COLO668 (cell line): ENCODE results near the gene OGFOD1.
A peak's percentile ranks its signal among the peaks of the same experiment; 100 is the strongest.
"Not testable (repeated sequence)": the region's sequence is repeated elsewhere in the genome, so short reads cannot be mapped to it uniquely, and the experiment has no call there.

Source experiments
- DNase-seq: peaks from one replicate; lab custom pipeline; 2025; ENCODE audit not compliant: unreplicated experiment; lab: John Stamatoyannopoulos, UW

Gene OGFOD1

DNA sequence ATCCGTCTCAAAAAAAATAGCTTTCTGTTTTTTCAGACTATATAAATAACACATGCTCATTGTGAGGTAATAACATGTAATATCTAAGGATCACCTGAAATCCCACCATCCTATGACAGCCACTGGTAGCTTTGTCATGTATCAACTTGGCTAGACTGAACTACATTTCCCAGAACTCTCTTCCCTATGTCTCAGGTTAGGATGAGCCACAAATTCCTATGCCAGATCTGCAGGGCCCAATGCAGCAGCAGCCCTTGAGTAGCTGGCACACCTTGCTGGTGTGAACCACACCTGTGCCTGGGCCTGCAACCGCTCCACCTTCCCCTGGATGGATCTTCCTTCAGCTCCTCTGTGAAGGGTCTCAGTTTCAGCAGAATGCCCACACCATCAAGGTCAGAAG is 28.1 kb downstream of the OGFOD1 start:
- DNase-seq, result no peak

DNA sequence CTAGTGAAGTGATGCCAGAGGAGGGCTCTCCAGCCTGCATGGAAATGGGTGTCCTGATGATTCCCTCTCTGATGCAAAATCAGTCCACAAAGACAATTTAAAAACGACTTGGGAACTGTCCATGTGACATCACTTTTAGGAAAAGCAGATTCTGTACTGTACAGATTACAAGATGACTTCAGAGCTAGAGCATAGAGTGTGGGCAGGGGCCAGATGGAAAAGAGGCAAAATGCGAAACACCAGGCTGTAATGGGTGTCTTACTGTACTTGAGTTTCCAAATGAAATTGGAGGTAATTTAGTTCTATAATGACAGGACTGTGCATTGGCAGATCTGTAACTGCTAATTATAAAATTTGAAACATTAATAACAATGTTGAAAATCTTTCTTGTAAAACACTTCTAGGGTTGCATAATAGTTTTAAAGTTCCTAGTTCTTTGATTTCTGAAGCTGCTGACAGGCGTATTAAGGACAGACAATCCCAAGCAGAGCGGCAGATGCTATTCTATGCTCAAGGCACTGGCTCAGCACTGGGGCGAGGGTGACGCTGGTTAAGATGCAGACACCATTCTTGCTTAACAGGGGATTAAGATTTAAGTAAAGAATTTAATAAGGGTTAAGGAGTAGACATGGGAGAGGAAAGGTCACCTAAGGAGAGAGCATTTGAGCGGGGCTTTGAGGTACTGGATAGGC is 29.6 kb downstream of the OGFOD1 start:
- DNase-seq, result no peak

DNA sequence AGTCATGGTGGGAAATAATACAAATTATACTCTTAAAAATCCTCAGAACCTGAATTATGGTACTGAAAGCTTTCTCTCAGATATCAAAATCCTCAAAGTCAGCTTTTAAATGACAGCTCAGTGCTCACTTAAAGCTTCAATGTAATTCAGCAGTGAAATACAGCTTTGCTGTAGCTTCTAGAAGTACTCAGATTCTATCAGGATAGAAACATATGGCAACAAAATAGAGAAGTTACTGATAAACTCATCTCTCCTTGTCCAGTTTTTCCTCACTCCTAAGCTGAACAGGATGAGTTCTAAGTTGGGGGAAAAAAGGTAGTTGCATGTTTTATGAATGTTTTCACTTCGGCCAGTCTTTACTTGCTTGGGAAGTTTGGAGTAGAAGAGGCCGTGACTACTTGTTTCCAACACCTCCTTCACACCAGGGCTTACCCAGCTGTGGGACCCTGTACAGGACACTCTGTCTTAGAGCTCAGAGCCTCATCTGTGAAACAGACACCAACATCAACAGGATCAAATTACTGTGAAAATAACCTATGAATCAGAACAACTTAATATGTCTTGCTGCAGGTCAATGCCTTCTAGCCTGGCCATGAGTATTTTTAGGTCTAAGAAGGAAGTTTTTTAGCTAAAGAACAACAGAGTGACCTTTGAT is 30.2 kb downstream of the OGFOD1 start:
- DNase-seq, result no peak

DNA sequence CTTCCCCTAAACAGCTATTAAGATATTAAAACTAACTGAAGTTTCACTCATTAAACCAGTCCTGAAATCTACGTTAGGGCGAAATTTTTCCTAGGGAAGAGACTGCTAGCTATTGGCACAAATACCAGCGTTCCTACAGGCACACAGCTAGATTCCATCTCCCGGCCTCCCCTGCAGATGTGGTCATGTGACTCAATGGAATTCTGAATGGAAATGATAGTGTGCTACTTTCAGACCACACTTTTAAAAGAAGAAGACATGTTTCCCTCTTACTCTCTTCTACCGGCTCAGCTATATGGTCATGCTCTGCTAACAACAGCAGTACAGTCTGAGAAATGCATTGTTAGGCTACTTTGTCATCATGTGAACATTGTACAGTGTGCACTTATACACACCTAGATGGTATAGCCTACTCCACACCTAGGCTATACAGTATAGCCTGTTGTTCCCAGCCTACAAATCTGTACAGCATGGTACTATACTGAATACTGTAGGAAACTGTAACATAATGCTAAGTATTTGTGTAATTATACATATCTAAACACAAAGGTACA is 31.4 kb downstream of the OGFOD1 start:
- no peak for DNase-seq

DNA sequence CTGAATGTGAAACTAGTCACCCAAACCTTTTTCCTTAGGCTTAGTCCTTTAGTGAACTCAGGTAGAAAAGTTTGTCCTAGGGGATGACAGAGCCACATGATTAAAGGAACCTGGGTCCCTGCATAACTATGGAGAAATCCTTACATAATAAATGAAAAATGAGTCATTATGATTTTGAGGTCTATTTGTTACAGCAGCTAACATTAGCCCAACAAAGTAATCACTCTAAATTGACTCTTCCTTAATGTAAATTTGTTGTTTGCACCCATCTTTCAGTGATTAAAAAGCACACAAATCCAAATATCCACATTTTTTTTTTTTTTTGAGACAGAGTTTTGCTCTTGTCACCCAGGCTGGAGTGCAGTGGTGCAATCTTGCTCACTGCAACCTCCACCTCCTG is 32.0 kb downstream of the OGFOD1 start:
- DNase-seq, result no peak

DNA sequence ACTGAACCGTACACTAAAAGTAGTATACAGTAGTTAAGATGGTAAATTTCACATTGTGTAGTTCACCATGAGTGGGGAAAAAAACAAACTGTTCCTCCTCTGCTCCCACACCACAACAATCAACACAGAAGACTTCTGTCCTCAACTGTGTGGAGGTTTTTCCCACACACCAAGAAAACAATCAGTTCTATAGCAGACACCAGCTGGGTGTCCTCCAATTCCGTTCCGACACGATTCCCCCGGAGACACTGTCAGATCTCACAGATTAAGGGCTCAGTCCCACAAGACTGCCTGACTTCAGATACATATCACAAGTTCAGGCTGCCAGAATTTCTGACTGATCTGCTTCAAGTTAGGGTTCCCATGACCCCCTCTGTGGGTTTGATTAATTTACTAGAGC is 36.7 kb downstream of the OGFOD1 start:
- DNase-seq, result no peak

DNA sequence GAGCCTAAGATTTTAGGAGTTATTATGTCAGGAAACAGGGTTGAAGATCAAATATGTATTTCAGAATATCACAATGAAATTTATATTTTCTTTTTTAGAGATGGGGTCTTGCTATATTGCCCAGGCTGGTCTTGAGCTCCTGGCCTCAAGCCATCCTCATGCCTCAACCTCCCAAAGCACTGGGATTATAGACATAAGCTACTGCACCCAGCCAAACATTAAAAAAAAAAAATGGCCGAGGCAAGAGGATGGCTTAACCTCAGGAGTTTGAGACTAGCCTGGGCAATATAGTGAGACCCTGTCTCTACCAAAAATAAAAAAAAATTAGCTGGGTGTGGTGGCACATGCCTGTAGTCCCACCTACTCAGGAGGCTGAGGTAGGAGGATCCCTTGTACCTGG is 37.5 kb downstream of the OGFOD1 start:
- DNase-seq, result not testable (repeated sequence)

DNA sequence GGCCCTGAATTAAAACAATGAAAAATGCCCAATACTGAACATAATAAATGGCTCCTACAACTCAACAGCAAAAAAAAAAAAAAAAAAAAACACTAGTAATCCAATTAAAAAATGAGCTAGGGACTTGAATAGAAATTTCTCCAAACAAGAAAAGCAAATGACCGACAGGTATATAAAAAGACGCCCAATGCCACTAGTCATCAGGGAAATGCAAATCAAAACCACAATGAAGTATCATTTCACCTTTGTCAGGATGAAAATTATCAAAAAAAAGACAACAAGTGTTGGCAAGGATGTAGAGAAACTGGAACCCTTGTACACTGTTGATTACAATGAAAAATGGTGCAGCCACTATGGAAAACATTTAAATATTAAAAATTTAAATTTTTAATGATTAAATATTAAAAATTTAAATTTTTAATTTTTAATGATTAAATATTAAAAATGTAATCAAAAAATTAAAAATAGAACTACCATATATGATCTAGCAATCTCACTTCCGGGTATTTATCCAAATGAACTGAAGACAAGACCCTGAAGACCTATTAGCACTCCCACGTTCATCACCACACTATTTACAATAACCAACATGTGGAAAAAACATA is 40.4 kb downstream of the OGFOD1 start:
- no peak for DNase-seq

DNA sequence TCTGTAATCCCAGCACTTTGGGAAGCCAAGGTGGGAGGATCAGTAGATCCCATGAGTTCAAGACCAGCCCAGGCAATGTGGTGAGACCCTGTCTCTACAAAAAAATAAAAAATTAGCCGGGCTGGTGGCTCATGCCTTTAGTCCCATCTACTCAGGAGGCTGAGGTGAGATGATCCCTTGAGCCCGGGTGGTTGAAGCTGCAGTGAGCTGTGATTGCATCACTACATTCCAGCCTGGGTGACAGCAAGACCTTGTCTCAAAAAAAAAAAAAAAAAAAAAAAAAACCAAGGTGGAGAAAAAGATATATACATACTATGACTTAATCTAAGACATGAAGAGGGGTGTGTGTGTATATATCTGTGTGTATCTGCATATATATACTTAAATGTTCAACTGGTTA is 41.8 kb downstream of the OGFOD1 start:
- DNase-seq, result no peak

DNA sequence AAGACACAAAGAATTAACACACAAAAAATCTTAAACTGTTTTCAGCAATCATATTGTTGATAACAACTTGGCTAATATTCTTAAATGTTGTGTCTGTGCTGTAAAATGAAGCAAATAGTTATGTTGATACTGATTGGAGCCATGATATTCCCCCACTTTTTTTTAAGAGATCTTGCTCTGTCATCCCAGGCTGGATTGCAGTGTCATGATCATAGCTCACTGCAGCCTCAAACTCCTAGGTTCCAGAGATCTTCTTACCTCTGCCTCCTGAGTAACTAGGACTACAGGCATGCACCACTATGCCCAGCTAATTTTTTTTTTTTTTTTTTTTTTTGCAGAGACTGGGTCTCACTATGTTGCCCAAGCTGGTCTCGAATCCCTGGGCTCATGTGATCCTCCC is 42.5 kb downstream of the OGFOD1 start:
- no peak for DNase-seq

DNA sequence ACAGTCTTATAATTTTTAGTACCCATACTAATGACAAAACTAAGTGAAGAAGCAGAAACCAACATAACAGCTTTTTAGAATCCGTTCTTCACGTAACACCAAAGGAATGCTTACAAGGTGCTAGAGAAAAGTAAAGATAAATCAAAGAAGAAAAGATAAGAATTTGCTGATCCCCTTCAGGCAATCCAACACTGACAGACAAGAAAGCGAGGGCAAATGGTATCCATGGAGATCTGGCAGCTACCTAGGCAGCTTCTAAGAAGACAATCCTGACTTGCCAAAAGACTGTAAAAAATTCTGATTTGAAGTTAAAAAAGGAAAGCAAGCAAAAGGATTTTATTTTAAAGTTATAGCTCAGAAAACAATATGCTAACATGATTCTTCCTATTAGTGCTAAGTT is 53.8 kb downstream of the OGFOD1 start:
- DNase-seq, result no peak

DNA sequence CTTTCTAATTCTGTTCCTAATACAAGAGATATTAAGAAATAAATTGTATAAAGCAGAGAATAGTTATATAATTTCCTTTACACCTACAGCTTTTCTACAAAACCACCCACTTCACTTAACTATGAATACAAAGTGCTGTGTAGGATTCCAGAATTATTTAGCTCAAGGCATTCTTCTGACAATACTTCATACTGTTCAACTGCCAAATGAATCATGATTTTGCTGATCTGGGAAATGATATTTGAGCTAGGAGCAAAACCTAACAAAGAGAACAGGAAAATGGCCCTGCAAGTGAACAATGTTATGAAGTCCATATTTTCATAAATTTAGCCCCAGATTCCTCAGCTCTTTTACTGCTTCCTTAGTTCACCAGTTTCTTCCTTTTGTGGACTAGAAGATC is 55.6 kb downstream of the OGFOD1 start:
- no peak for DNase-seq

DNA sequence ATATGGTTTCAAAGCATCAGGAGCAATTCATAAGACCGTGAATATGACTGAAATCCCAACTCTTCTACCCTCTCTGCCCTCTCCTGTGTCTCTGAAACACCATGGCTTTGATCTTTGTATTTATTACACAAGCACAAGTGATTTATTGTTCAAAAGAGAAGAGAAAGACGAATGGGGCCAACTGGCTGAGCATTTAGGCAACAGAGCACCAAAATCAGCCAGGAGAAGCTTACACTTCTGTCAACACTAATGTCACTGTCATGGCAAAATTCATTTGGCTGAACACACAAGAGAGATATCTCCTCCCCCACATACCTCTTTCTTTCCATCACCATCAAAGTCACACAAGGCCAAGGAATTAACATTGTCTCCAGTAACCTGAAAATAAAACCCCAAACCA is 59.2 kb downstream of the OGFOD1 start:
- DNase-seq, result no peak

DNA sequence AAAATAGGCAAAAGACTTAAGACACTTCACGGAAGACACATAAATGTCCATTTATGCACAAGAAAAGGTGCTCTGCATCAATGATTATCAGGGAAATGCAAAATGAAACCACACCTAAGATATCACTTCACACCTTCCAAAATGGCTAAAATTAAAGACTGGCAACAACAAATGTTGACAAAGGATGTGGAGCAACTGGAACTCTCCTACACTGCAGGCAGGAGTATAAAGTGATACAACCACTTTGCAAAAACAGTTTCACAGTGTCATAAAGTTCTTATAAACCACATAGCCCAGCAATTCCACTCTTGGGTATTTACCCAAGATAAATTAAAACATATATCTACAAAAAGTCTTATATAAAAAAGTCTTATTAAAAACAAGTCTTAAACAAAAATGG is 60.7 kb downstream of the OGFOD1 start:
- DNase-seq, result no peak

DNA sequence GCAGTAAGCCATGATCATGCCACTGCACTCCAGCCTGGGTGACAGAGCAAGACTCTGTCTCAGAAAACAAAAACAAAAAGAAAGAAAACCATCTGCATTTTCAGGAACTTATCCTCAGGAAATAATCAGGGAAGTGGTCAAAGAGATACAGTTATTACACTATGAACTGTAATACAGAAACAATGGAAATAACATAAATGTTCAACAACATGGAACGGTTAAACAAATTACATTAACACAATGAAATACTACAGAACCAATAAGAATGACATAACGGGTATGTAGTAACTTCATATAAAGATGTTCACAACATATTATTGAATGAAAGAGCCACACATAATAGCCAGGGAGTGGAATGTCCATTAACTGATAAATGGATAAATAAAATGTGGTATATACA is 61.7 kb downstream of the OGFOD1 start:
- DNase-seq, result no peak

DNA sequence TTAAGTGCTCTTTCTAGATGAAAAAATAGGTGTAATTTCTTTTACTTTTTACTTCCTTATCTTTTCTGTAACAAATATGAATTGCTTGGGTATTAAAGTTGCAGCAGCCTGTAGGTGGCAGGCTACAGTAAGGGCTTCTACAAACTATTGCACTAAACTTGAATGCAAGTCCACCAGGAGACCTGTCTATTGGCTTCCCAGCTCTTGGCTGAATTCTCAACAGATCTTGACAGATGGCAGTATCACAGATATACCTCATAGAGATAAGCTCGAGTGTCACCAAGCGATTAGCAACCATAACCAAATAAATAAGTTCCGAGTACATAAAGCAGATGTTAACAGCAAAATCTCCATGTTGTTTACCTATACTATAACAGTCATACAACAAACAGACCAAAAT is 62.6 kb downstream of the OGFOD1 start:
- DNase-seq, result peak; percentile 12

DNA sequence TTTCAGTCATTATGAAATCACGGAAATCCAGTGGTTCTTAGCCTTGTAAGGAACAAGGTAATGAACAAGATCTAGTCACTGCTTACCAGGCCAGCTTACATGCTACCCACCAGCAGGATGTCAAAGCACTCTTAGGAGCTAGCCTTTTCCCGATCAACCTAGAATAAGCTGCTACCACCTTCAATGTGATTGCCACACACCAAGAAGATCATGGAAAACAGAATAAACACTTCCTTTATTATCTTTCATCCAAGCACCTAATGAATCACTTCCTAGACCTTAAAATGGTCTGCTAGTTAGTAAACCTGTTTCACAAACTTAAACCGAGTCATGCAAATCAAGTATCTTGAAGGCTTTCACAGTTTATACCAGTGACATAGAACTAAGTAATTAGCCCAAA is 63.5 kb downstream of the OGFOD1 start:
- no peak for DNase-seq

DNA sequence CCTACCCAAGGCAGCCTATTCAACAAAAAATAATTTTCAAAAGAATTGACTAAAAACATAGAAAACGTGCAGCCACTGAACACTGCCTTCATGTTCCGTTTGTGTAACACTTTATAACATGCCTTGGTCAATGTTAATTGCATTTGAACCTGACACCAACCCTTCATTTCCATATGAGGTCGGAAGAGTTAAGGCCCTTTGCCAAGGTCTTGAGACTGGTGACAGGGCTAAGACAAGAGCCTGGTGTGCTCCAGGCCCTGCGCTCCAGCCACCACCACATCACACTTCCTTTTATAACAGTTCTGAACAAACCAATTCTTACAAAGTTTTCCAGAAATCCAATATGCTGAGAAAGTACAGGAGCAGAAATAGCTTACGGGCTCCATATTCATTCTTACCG is 64.3 kb downstream of the OGFOD1 start:
- no peak for DNase-seq

DNA sequence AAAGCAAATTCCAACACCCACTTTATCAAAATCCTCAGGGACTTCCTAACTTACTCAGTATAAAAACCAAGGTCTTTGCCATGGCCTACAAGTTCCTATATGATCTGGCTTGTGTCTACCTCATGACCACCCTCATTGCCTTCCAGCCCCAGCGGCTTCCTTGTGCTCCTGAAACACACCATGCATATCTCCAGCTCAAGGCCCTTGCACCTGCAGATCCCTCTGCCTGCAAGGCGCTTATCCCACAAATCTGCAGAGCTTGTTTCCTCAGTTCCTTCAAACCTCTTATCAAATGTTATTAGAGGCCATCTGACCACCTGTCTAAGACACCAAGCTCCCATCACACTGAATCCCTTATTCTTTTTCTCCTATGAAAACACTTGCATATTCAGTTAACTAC is 65.9 kb downstream of the OGFOD1 start:
- DNase-seq, result no peak

DNA sequence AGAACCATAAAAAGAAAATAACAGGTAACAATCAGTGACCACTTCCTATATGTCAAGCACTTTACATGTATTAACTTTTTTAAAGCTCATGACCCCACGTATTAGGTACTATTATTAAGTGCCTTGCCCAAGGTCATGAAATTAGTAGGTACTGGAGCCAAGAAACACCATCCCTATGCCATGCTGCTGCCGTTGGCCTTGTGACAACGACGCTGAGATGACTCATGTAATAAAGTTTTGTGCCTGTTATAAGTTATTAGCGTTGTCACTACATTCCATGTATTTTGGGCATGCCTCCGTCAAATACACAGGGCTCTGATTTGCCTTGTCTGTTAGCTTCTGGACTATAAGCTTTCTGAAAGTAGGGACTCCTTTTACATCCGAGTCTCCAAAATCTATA is 67.1 kb downstream of the OGFOD1 start:
- DNase-seq, result no peak

DNA sequence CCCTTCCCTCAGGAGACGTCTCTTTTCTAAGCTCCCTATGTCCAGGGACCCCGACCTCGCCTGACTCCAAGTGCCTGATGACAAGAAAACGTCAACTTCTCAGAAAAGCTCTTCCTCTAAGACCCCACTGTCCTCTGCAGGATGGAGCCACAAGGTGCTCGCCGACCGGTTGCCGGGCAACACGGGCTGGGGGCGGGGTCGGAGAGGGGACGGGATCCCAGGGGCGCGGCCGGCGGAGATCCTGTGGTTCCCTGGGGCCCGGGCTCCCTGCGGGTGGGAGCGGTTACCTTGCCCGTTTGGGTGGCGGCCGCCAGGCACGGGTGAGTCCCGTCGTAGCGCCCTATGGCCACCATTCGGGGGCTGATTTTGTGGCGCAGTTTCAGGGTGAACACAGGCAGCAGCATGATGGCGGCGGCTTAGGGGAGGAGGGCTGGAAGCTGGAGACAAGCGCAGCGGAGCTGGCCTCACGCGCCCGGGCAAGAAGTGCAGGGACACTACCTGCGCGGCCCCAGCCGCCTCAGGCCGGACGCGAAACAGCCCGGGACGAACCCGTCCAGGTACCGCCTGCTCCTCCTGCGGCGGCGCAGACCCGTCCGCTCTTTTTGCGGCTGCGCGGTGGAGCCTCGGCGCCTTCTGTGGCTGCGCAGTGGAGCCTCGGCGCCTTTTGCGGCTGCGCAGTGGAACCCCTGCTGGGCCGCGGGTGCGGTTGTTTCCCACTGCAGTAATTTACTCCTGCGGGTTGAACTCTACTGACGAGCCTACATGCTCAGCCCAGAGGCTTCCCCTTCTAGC is 68.3 kb downstream of the OGFOD1 start, which contains the start of gene BBS2:
Gene BBS2, minus strand, starts transcription at position 566 of the 792 bp plus-strand sequence. Its CDS starts 162 bp downstream, at position 404.
- DNase-seq, result peak; percentile 90

DNA sequence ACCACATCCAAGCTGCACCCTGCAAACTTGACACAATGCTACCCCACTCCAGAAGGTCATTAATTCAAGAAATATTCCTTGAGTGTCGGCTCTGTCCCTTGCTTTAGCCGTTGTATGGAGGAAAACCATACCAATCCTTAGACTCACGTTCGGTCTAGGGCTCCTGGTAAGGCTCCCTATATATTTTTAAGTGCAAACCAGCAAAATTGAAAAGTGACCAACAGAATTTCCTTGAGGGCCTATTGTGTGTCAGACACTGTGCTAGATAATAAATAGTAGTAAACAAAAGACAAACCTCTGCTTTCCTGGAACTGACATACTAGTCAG is 68.9 kb downstream of the OGFOD1 start:
- no peak for DNase-seq
